HEK293 (cell line): ENCODE data around the gene BCAS3.

Source experiments
- CTCF ChIA-PET: fragments of 350-600 bp; formaldehyde crosslinking; extraction: SDS; loops from one replicate; lab custom pipeline; 2021; ENCODE audit warnings: antibody characterized with exemption; lab: Yijun Ruan, JAX
- POLR2A ChIA-PET: fragments of 300-600 bp; formaldehyde crosslinking; extraction: SDS; loops from one replicate; lab custom pipeline; 2020; ENCODE audit warnings: antibody characterized with exemption, inconsistent platforms; lab: Yijun Ruan, JAX
- H3K27ac ChIP-seq: fragments of 200-500 bp; sonication (Bioruptor generic); 2 replicates; pipeline ENCODE4 v1.5.1; 2014; ENCODE audit warnings: low read depth, low read length, control low read depth, inconsistent platforms; ENCODE audit errors: extremely low read depth
- H3K36me3 ChIP-seq, 2 experiments: fragments of 200-500 bp in 1 of 2; sonication (Bioruptor generic) in 1 of 2; 1 replicate in 1 of 2; 2 replicates in 1 of 2; pipeline ENCODE4 v1.5.1; 2014 to 2017; ENCODE audit warnings: inconsistent platforms in 2 of 2, low read length in 2 of 2; ENCODE audit not compliant: control insufficient read depth in 2 of 2, insufficient read depth in 1 of 2
- H3K4me1 ChIP-seq: fragments of 200-500 bp; sonication (Bioruptor generic); 2 replicates; pipeline ENCODE4 v1.5.1; 2014; ENCODE audit warnings: mild to moderate bottlenecking, low read length, inconsistent platforms; ENCODE audit not compliant: control insufficient read depth, insufficient read depth
- H3K4me3 ChIP-seq: 2 replicates; pipeline ENCODE4 v1.5.1; 2011; ENCODE audit warnings: low read depth, mild to moderate bottlenecking, control low read depth, low read length, moderate library complexity
- H3K9me3 ChIP-seq: fragments of 200-500 bp; sonication (Bioruptor generic); 2 replicates; pipeline ENCODE4 v1.5.1; 2014; ENCODE audit warnings: low read depth, low read length, inconsistent platforms; ENCODE audit not compliant: control insufficient read depth, insufficient read depth
- FEZF1 ChIP-seq: fragments of 450-650 bp; formaldehyde crosslinking; IDR thresholded peaks from 2 replicates; pipeline ENCODE4 v1.5.1; 2016; ENCODE audit warnings: missing biosample characterization, missing genetic modification characterization
- KLF1 ChIP-seq: fragments of 450-650 bp; formaldehyde crosslinking; IDR thresholded peaks from 2 replicates; pipeline ENCODE4 v1.5.1; 2016; ENCODE audit warnings: missing biosample characterization, missing genetic modification characterization
- OSR2 ChIP-seq: fragments of 450-650 bp; formaldehyde crosslinking; IDR thresholded peaks from 2 replicates; pipeline ENCODE4 v1.5.1; 2016; ENCODE audit warnings: missing biosample characterization, missing genetic modification characterization
- SP7 ChIP-seq: fragments of 450-650 bp; formaldehyde crosslinking; IDR thresholded peaks from 2 replicates; pipeline ENCODE4 v1.5.1; 2016; ENCODE audit warnings: missing biosample characterization, missing genetic modification characterization
- WT1 ChIP-seq: fragments of 450-650 bp; formaldehyde crosslinking; IDR thresholded peaks from 2 replicates; pipeline ENCODE4 v1.5.1; 2016; ENCODE audit warnings: missing biosample characterization, missing genetic modification characterization
- ZBTB17 ChIP-seq: fragments of 450-650 bp; formaldehyde crosslinking; IDR thresholded peaks from 2 replicates; pipeline ENCODE4 v1.5.1; 2016; ENCODE audit warnings: missing biosample characterization, missing genetic modification characterization
- ZFP69B ChIP-seq: fragments of 450-650 bp; formaldehyde crosslinking; IDR thresholded peaks from 2 replicates; pipeline ENCODE4 v1.5.1; 2016; ENCODE audit warnings: missing biosample characterization, missing genetic modification characterization
- ZNF10 ChIP-seq: fragments of 450-650 bp; formaldehyde crosslinking; IDR thresholded peaks from 2 replicates; pipeline ENCODE4 v1.5.1; 2017; ENCODE audit warnings: missing biosample characterization, missing genetic modification characterization
- ZNF132 ChIP-seq: fragments of 450-650 bp; formaldehyde crosslinking; IDR thresholded peaks from 2 replicates; pipeline ENCODE4 v1.5.1; 2017; ENCODE audit warnings: missing biosample characterization, missing genetic modification characterization, borderline replicate concordance
- ZNF174 ChIP-seq: fragments of 450-650 bp; formaldehyde crosslinking; IDR thresholded peaks from 2 replicates; pipeline ENCODE4 v1.5.0; 2017; ENCODE audit warnings: missing biosample characterization, mild to moderate bottlenecking, missing genetic modification characterization
- ZNF2 ChIP-seq: fragments of 450-650 bp; formaldehyde crosslinking; IDR thresholded peaks from 2 replicates; pipeline ENCODE4 v1.5.1; 2016; ENCODE audit warnings: missing biosample characterization, missing genetic modification characterization
- ZNF223 ChIP-seq: fragments of 450-650 bp; formaldehyde crosslinking; IDR thresholded peaks from 2 replicates; pipeline ENCODE4 v1.5.1; 2016; ENCODE audit warnings: missing biosample characterization, missing genetic modification characterization
- ZNF292 ChIP-seq: fragments of 450-650 bp; formaldehyde crosslinking; IDR thresholded peaks from 2 replicates; pipeline ENCODE4 v1.5.1; 2016; ENCODE audit warnings: low read depth, missing biosample characterization, missing genetic modification characterization, borderline replicate concordance
- ZNF335 ChIP-seq: fragments of 450-650 bp; formaldehyde crosslinking; conservative IDR thresholded peaks from 2 replicates; pipeline ENCODE4 v1.5.1; 2016; ENCODE audit warnings: missing biosample characterization, missing genetic modification characterization
- ZNF394 ChIP-seq: fragments of 450-650 bp; formaldehyde crosslinking; IDR thresholded peaks from 2 replicates; pipeline ENCODE4 v1.5.1; 2016; ENCODE audit warnings: missing biosample characterization, missing genetic modification characterization, mild to moderate bottlenecking, moderate library complexity, borderline replicate concordance
- ZNF501 ChIP-seq: fragments of 450-650 bp; formaldehyde crosslinking; IDR thresholded peaks from 2 replicates; pipeline ENCODE4 v1.5.1; 2016; ENCODE audit warnings: missing biosample characterization, missing genetic modification characterization
- ZNF558 ChIP-seq: fragments of 450-650 bp; formaldehyde crosslinking; IDR thresholded peaks from 2 replicates; pipeline ENCODE4 v1.5.1; 2016; ENCODE audit warnings: missing biosample characterization, missing genetic modification characterization
- ZNF560 ChIP-seq: fragments of 450-650 bp; formaldehyde crosslinking; IDR thresholded peaks from 2 replicates; pipeline ENCODE4 v1.5.1; 2017; ENCODE audit warnings: missing biosample characterization, missing genetic modification characterization, borderline replicate concordance
- ZNF626 ChIP-seq: fragments of 450-650 bp; sonication (Bioruptor Pico); formaldehyde crosslinking; IDR thresholded peaks from 2 replicates; pipeline ENCODE4 v1.5.1; 2018; ENCODE audit warnings: missing biosample characterization, missing genetic modification characterization, inconsistent platforms
- ZNF677 ChIP-seq: fragments of 450-650 bp; IDR thresholded peaks from 2 replicates; pipeline ENCODE4 v1.5.0; 2018; ENCODE audit warnings: missing biosample characterization, mild to moderate bottlenecking, missing genetic modification characterization, moderate library complexity
- ZNF768 ChIP-seq: fragments of 450-650 bp; formaldehyde crosslinking; IDR thresholded peaks from 2 replicates; pipeline ENCODE4 v1.5.1; 2018; ENCODE audit warnings: missing biosample characterization, mild to moderate bottlenecking, missing genetic modification characterization
- ZXDB ChIP-seq: fragments of 450-650 bp; formaldehyde crosslinking; IDR thresholded peaks from 2 replicates; pipeline ENCODE4 v1.5.1; 2016; ENCODE audit warnings: missing biosample characterization, missing genetic modification characterization
- TF ChIP-seq, protein P1 (sequence below): fragments of 450-650 bp; formaldehyde crosslinking; IDR thresholded peaks from 2 replicates; pipeline ENCODE4 v1.5.1; 2017; ENCODE audit warnings: missing biosample characterization, missing genetic modification characterization
- TF ChIP-seq, protein P2 (sequence below): fragments of 450-650 bp; formaldehyde crosslinking; IDR thresholded peaks from 2 replicates; pipeline ENCODE4 v1.5.1; 2016; ENCODE audit warnings: missing biosample characterization, missing genetic modification characterization
- TF ChIP-seq, protein P3 (sequence below): fragments of 450-650 bp; formaldehyde crosslinking; IDR thresholded peaks from 2 replicates; pipeline ENCODE4 v1.5.1; 2016; ENCODE audit warnings: missing biosample characterization, missing genetic modification characterization
- TF ChIP-seq, protein P4 (sequence below): fragments of 450-650 bp; formaldehyde crosslinking; IDR thresholded peaks from 2 replicates; pipeline ENCODE4; 2016; ENCODE audit warnings: missing biosample characterization, missing genetic modification characterization

The BCAS3 gene

DNA sequence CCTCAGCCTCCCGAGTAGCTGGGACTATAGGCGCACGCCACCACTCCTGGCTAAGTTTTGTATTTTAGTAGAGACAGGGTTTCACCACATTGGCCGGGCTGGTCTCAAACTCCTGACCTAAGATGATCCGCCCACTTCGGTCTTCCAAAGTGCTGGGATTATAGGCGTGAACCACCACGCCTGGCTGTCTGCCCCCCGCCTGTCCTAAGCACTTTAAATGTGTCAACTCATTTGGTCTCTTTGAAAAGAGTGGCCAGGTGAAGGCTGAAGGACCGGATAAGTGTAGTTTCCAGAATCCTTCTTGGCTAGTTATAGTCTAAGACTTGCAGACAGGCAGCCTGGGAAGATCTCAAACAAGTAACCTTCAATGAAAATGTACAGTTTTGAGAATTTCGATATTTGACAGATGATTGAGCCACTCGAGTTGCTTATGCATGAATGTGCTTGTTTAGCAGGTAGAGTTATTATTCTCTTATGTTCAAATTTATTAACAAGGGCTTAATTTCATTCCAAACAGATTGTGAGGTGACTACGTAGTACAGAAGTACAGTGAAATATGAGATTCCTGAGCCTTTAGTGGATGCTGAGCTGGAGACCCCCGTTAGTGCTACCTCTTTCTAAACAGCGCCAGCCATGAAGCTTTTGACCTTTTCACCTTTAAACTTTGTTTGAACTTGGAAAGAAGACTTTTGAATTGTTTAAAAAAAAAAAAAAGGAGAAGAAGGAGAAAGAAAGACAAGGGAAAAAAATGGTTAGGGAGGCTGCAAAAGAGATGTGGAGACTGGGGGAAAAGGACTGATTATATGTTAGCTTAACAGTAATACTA lies 557.6 kb downstream of the BCAS3 start:
- peak overlapping the region; percentile 48 for H3K27ac ChIP-seq
- CTCF ChIA-PET, result interaction anchor here (0.7 to 1.7 kb wide), 3 partner anchors 11 to 37 kb away, joined by 3 to 5 read pairs (median 4); no protein-coding TSS in a partner anchor
- no peak overlapping the region for H3K4me3 ChIP-seq
- H3K36me3 ChIP-seq, result no peaks in the 10 kb centered on the region
- no peaks in the 10 kb centered on the region for H3K9me3 ChIP-seq
- POLR2A ChIA-PET, result interaction anchor here (0.7 kb wide), 3 partner anchors 11 to 417 kb away, joined by 3 to 4 read pairs (median 3); no protein-coding TSS in a partner anchor
- TF ChIP-seq ZNF2 (tag by site-specific recombination) (0 out of 2 replicates have a peak, but pooled peaks have one; percentile 10), ZFP69B (no peak), WT1 (peak; percentile 40; the same call in 1 of the 2 replicates), KLF1 (peak; percentile 64)
- peaks cover 54% of the 10 kb centered on the region for H3K4me1 ChIP-seq

DNA sequence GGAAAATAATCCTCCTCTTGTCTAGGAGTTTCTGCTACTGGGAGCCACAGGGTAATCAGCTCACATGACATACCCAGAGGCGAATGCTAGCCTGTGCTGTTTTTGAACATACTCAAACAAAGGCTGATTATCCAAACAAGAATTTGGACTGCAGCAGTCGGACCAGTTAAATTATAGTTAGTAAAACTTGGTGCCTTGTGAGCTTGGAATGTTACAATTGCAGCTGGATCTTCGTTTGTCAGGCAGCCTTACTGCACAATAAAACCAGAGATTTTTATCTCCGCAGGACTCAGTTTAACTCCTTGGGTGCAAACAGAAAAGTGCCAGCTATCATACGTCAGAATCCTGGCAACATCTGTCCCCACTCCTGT lies 558.2 kb downstream of the BCAS3 start:
- H3K36me3 ChIP-seq, result no peaks in the 10 kb centered on the region
- CTCF ChIA-PET, result interaction anchor here (0.7 to 1.7 kb wide), 3 partner anchors 10 to 37 kb away, joined by 3 to 5 read pairs (median 4); no protein-coding TSS in a partner anchor
- POLR2A ChIA-PET, result interaction anchor here (0.7 kb wide), 1 partner anchor 12 kb away, joined by 3 read pairs; no protein-coding TSS in a partner anchor
- H3K27ac ChIP-seq, result peak overlapping the region; percentile 48; the same call in 1 of the 2 replicates
- no peak for TF ChIP-seq ZNF174 (tag by site-specific recombination)
- peak; percentile 16; the same call in 1 of the 2 replicates for TF ChIP-seq FEZF1 (tag by site-specific recombination)
- no peak for TF ChIP-seq ZNF394 (tag by site-specific recombination)
- TF ChIP-seq ZNF501 (tag by site-specific recombination), result no peak
- no peak for TF ChIP-seq ZNF768 (tag by site-specific recombination)
- no peak for TF ChIP-seq ZNF558 (tag by site-specific recombination)
- TF ChIP-seq ZNF626, result no peak
- 0 out of 2 replicates have a peak, but pooled peaks have one; percentile 22 for TF ChIP-seq ZXDB (tag by site-specific recombination)
- TF ChIP-seq, protein P1, sequence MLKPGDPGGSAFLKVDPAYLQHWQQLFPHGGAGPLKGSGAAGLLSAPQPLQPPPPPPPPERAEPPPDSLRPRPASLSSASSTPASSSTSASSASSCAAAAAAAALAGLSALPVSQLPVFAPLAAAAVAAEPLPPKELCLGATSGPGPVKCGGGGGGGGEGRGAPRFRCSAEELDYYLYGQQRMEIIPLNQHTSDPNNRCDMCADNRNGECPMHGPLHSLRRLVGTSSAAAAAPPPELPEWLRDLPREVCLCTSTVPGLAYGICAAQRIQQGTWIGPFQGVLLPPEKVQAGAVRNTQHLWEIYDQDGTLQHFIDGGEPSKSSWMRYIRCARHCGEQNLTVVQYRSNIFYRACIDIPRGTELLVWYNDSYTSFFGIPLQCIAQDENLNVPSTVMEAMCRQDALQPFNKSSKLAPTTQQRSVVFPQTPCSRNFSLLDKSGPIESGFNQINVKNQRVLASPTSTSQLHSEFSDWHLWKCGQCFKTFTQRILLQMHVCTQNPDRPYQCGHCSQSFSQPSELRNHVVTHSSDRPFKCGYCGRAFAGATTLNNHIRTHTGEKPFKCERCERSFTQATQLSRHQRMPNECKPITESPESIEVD (tag by site-specific recombination), result peak; percentile 84
- TF ChIP-seq, protein P2, sequence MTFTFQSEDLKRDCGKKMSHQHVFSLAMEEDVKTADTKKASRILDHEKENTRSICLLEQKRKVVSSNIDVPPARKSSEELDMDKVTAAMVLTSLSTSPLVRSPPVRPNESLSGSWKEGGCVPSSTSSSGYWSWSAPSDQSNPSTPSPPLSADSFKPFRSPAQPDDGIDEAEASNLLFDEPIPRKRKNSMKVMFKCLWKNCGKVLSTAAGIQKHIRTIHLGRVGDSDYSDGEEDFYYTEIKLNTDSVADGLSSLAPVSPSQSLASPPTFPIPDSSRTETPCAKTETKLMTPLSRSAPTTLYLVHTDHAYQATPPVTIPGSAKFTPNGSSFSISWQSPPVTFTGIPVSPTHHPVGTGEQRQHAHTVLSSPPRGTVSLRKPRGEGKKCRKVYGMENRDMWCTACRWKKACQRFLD, result no peak
- TF ChIP-seq, protein P3, sequence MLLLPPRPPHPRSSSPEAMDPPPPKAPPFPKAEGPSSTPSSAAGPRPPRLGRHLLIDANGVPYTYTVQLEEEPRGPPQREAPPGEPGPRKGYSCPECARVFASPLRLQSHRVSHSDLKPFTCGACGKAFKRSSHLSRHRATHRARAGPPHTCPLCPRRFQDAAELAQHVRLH (tag by site-specific recombination), result no peak
- TF ChIP-seq ZNF677 (tag by site-specific recombination), result no peak
- TF ChIP-seq OSR2 (tag by site-specific recombination), result peak; percentile 85
- TF ChIP-seq, protein P4, sequence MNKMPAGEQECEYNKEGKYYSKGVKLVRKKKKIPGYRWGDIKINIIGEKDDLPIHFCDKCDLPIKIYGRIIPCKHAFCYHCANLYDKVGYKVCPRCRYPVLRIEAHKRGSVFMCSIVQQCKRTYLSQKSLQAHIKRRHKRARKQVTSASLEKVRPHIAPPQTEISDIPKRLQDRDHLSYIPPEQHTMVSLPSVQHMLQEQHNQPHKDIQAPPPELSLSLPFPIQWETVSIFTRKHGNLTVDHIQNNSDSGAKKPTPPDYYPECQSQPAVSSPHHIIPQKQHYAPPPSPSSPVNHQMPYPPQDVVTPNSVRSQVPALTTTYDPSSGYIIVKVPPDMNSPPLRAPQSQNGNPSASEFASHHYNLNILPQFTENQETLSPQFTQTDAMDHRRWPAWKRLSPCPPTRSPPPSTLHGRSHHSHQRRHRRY (tag by site-specific recombination), result no peak
- TF ChIP-seq ZNF292 (tag by site-specific recombination), result no peak
- TF ChIP-seq ZBTB17 (tag by site-specific recombination), result peak; percentile 37; the same call in 1 of the 2 replicates
- no peak for TF ChIP-seq ZNF10 (tag by site-specific recombination)
- TF ChIP-seq SP7 (tag by site-specific recombination), result peak; percentile 65
- no peak for TF ChIP-seq ZNF223 (tag by site-specific recombination)
- no peak for TF ChIP-seq ZNF132 (tag by site-specific recombination)
- TF ChIP-seq ZNF560 (tag by site-specific recombination), result no peak
- TF ChIP-seq ZNF335 (tag by site-specific recombination), result 0 out of 2 replicates have a peak, but pooled peaks have one; percentile 2
- H3K9me3 ChIP-seq, result no peaks in the 10 kb centered on the region
- H3K4me1 ChIP-seq, result peaks cover 54% of the 10 kb centered on the region
- H3K4me3 ChIP-seq, result no peak overlapping the region
